Activated naive CD8-positive, alpha-beta T cell treated with anti-CD3 and anti-CD28 coated beads, Interleukin-2, amount 50 U/mL, for 24 hours (primary cell): Measurements from ENCODE around the gene EPC1.
"Not testable (repeated sequence)": the region's sequence is repeated elsewhere in the genome, so short reads cannot be mapped to it uniquely, and the experiment has no call there.

ENCODE experiments used
- ATAC-seq: fragments of 150-1000 bp; cut with Tn5 transposase; one replicate; pipeline ENCODE4 v1.10.0; 2021
- DNase-seq: peaks from one replicate; pipeline ENCODE4 v3.0.0; 2021
- H3K27ac Mint-ChIP-seq: one replicate; pipeline ENCODE4 v1.8.0; 2021; ENCODE audit warnings: mild to moderate bottlenecking, mixed read lengths
- H3K27me3 Mint-ChIP-seq: one replicate; pipeline ENCODE4 v1.8.0; 2021; ENCODE audit warnings: mixed read lengths
- H3K36me3 Mint-ChIP-seq: one replicate; pipeline ENCODE4 v1.8.0; 2021; ENCODE audit warnings: low read depth, mixed read lengths
- H3K4me1 Mint-ChIP-seq: one replicate; pipeline ENCODE4 v1.8.0; 2021; ENCODE audit warnings: mixed read lengths
- H3K4me3 Mint-ChIP-seq: one replicate; pipeline ENCODE4 v1.8.0; 2021; ENCODE audit warnings: mild to moderate bottlenecking, moderate library complexity, mixed read lengths
- H3K9me3 Mint-ChIP-seq: one replicate; pipeline ENCODE4 v1.8.0; 2021; ENCODE audit warnings: mixed read lengths

The EPC1 gene

GRCh38 chr10:32233375-32233774 is 113.6 kb downstream of the EPC1 start:
- H3K4me1 Mint-ChIP-seq, H3K27ac Mint-ChIP-seq, ATAC-seq, H3K4me3 Mint-ChIP-seq, H3K36me3 Mint-ChIP-seq, H3K9me3 Mint-ChIP-seq, H3K27me3 Mint-ChIP-seq, DNase-seq: not testable (repeated sequence)

GRCh38 chr10:32232378-32232777 is 114.6 kb downstream of the EPC1 start:
- DNase-seq = no peak
- Mint-ChIP-seq H3K4me1 (no peaks in the 10 kb centered on the region), H3K9me3 (no peaks in the 10 kb centered on the region), H3K4me3 (no peak overlapping the region), H3K27me3 (no peaks in the 10 kb centered on the region), H3K27ac (no peak overlapping the region), H3K36me3 (no peaks in the 10 kb centered on the region)
- no peak for ATAC-seq

GRCh38 chr10:32229788-32230187 is 117.2 kb downstream of the EPC1 start:
- H3K36me3 Mint-ChIP-seq, H3K27ac Mint-ChIP-seq, ATAC-seq, H3K27me3 Mint-ChIP-seq, DNase-seq, H3K9me3 Mint-ChIP-seq, H3K4me3 Mint-ChIP-seq, H3K4me1 Mint-ChIP-seq: not testable (repeated sequence)

GRCh38 chr10:32229170-32229569 is 117.8 kb downstream of the EPC1 start:
- no peak for ATAC-seq
- no peaks in the 10 kb centered on the region for H3K36me3 Mint-ChIP-seq
- no peaks in the 10 kb centered on the region for H3K27me3 Mint-ChIP-seq
- H3K4me3 Mint-ChIP-seq = no peak overlapping the region
- H3K9me3 Mint-ChIP-seq = no peaks in the 10 kb centered on the region
- DNase-seq = no peak
- H3K4me1 Mint-ChIP-seq = no peaks in the 10 kb centered on the region
- no peak overlapping the region for H3K27ac Mint-ChIP-seq

GRCh38 chr10:32227802-32228201 is 119.2 kb downstream of the EPC1 start:
- H3K36me3 Mint-ChIP-seq = no peaks in the 10 kb centered on the region
- H3K27ac Mint-ChIP-seq = no peak overlapping the region
- no peak for DNase-seq
- no peak overlapping the region for H3K4me3 Mint-ChIP-seq
- no peak for ATAC-seq
- no peaks in the 10 kb centered on the region for H3K27me3 Mint-ChIP-seq
- H3K4me1 Mint-ChIP-seq = no peaks in the 10 kb centered on the region
- peaks cover 6% of the 10 kb centered on the region for H3K9me3 Mint-ChIP-seq

- ATAC-seq (no peak), DNase-seq (no peak)
- Mint-ChIP-seq H3K27ac (no peak overlapping the region), H3K27me3 (no peaks in the 10 kb centered on the region), H3K4me3 (no peak overlapping the region), H3K9me3 (peaks cover 11% of the 10 kb centered on the region), H3K36me3 (no peaks in the 10 kb centered on the region), H3K4me1 (no peaks in the 10 kb centered on the region)
These were observed 120.3 kb downstream of the EPC1 start for GRCh38 chr10:32226624-32227023.

GRCh38 chr10:32225976-32226375 is 121.0 kb downstream of the EPC1 start:
- Mint-ChIP-seq H3K36me3 (no peaks in the 10 kb centered on the region), H3K9me3 (peaks cover 11% of the 10 kb centered on the region), H3K27me3 (no peaks in the 10 kb centered on the region), H3K27ac (no peak overlapping the region), H3K4me1 (no peaks in the 10 kb centered on the region), H3K4me3 (no peak overlapping the region)
- no peak for DNase-seq
- ATAC-seq = no peak

- H3K27me3 Mint-ChIP-seq, H3K4me1 Mint-ChIP-seq, DNase-seq, H3K36me3 Mint-ChIP-seq, H3K27ac Mint-ChIP-seq, ATAC-seq, H3K4me3 Mint-ChIP-seq: not testable (repeated sequence)
- H3K9me3 Mint-ChIP-seq = peaks cover 23% of the 10 kb centered on the region
These were observed 124.6 kb downstream of the EPC1 start for GRCh38 chr10:32222376-32222775.

GRCh38 chr10:32219156-32219555 is 127.8 kb downstream of the EPC1 start:
- DNase-seq, H3K27me3 Mint-ChIP-seq, H3K36me3 Mint-ChIP-seq, H3K4me1 Mint-ChIP-seq, ATAC-seq, H3K4me3 Mint-ChIP-seq, H3K27ac Mint-ChIP-seq: not testable (repeated sequence)
- peaks cover 23% of the 10 kb centered on the region for H3K9me3 Mint-ChIP-seq

- H3K36me3 Mint-ChIP-seq, H3K27ac Mint-ChIP-seq, H3K4me1 Mint-ChIP-seq, DNase-seq, H3K27me3 Mint-ChIP-seq, ATAC-seq, H3K4me3 Mint-ChIP-seq: not testable (repeated sequence)
- peaks cover 23% of the 10 kb centered on the region for H3K9me3 Mint-ChIP-seq
These were observed 128.5 kb downstream of the EPC1 start for GRCh38 chr10:32218206-32219044.
